Small intestine (tissue), 4 donors: ENCODE results near the gene AGFG2. TPM values are rescaled to one million over a fixed set of nuclear protein-coding genes. Genes with fewer than 3 reads are reported as not detected.

ENCODE experiments used
- polyA plus RNA-seq, 4 donors: library from polyadenylated mRNA; stranded (reverse) in 3 of 4; unstranded in 1 of 4; fragments of 200-250 nt in 3 of 4; fragments of 120-200 nt in 1 of 4; gene quantifications; one replicate each; pipeline versions ENCODE4 v1.2.1 to v1.2.3, GENCODE V29; 2013
- donor health status: healthy with polysubstance abuse.
- donor health status: Bipolar disorder and iron deficiency.
- donor health status: healthy.

AGFG2 gene
- polyA plus RNA-seq, 4 donors = 9.5 to 23.9 (median 16.4) TPM

Other genes with a start within 250 kb of the AGFG2 start
- gene SPDYE3, start 231.5 kb upstream of the AGFG2 start, polyA plus RNA-seq = 1 to 10 TPM in 1 of 4 donors, under 1 TPM in 1, not detected in 2; 0.06 to 3.1 TPM
- 100 to 1,000 TPM in 1 of 4 donors, 10 to 100 TPM in 3; 39.1 to 117 (median 57.2) TPM for gene PILRB, start 181.1 kb upstream of the AGFG2 start, polyA plus RNA-seq
- 1 to 10 TPM in 3 of 4 donors, under 1 TPM in 1; 0.81 to 5.0 (median 3.4) TPM for gene PILRA, start 165.7 kb upstream of the AGFG2 start, polyA plus RNA-seq
- 1 to 10 TPM; 1.3 to 6.5 (median 4.8) TPM for gene ZCWPW1, start 110.5 kb upstream of the AGFG2 start, polyA plus RNA-seq
- gene MEPCE, start 109.4 kb upstream of the AGFG2 start, polyA plus RNA-seq = 10 to 100 TPM; 26.8 to 41.1 (median 30.7) TPM
- gene PPP1R35, start 102.7 kb upstream of the AGFG2 start, polyA plus RNA-seq = 10 to 100 TPM; 27.1 to 62.8 (median 46.8) TPM
- gene SPACDR, start 74.9 kb upstream of the AGFG2 start, polyA plus RNA-seq = 1 to 10 TPM in 1 of 4 donors, under 1 TPM in 2, not detected in 1; 0.43 to 1.2 (median 0.89) TPM
- gene TSC22D4, start 60.0 kb upstream of the AGFG2 start, polyA plus RNA-seq = 10 to 100 TPM; 31.7 to 57.9 (median 49.6) TPM
- gene NYAP1, start 55.3 kb upstream of the AGFG2 start, polyA plus RNA-seq = 1 to 10 TPM in 2 of 4 donors, not detected in 2; 1.1 to 2.3 TPM
- 10 to 100 TPM in 2 of 4 donors, 1 to 10 TPM in 2; 2.0 to 28.2 (median 12.9) TPM for gene SAP25, start 34.7 kb downstream of the AGFG2 start, polyA plus RNA-seq
- gene LRCH4, start 46.9 kb downstream of the AGFG2 start, polyA plus RNA-seq = 100 to 1,000 TPM in 1 of 4 donors, 10 to 100 TPM in 3; 33.4 to 111 (median 55.1) TPM
- 1 to 10 TPM in 1 of 4 donors, under 1 TPM in 1, not detected in 2; 0.55 to 1.1 TPM for gene FBXO24, start 47.1 kb downstream of the AGFG2 start, polyA plus RNA-seq
- gene PCOLCE, start 63.2 kb downstream of the AGFG2 start, polyA plus RNA-seq = 10 to 100 TPM in 2 of 4 donors, 1 to 10 TPM in 2; 1.9 to 28.5 (median 9.7) TPM
- gene MOSPD3, start 73.3 kb downstream of the AGFG2 start, polyA plus RNA-seq = 10 to 100 TPM in 3 of 4 donors, 1 to 10 TPM in 1; 8.4 to 14.9 (median 10.6) TPM
- 1 to 10 TPM in 2 of 4 donors, not detected in 2; 1.2 to 1.3 TPM for gene TFR2, start 102.3 kb downstream of the AGFG2 start, polyA plus RNA-seq
- gene ACTL6B, start 117.2 kb downstream of the AGFG2 start, polyA plus RNA-seq = under 1 TPM in 2 of 4 donors, not detected in 2; 0.52 to 1.00 TPM
- gene GNB2, start 134.5 kb downstream of the AGFG2 start, polyA plus RNA-seq = 100 to 1,000 TPM; 179 to 214 (median 186) TPM
- gene GIGYF1, start 155.0 kb downstream of the AGFG2 start, polyA plus RNA-seq = 10 to 100 TPM; 15.7 to 49.1 (median 17.9) TPM
- gene POP7, start 166.9 kb downstream of the AGFG2 start, polyA plus RNA-seq = 10 to 100 TPM; 31.9 to 44.8 (median 40.9) TPM
- gene EPO, start 181.3 kb downstream of the AGFG2 start, polyA plus RNA-seq = under 1 TPM in 2 of 4 donors, not detected in 2; 0.04 to 0.15 TPM
- under 1 TPM in 1 of 4 donors, not detected in 3; 0.03 TPM for gene ZAN, start 194.4 kb downstream of the AGFG2 start, polyA plus RNA-seq